WTC11 (cell line): ENCODE data around the gene FOXJ1. TPM values are rescaled to one million over a fixed set of nuclear protein-coding genes. Genes with fewer than 3 reads are reported as not detected.

Experiments
- ATAC-seq: fragments of 200-7000 bp; cut with Tn5 transposase; 2 replicates; pipeline ENCODE4 v1.10.0; 2021; ENCODE audit warnings: mild to moderate bottlenecking, moderate library complexity
- CTCF ChIA-PET: fragments of 300-600 bp; sonication (Branson Sonifier 250); formaldehyde crosslinking; loops from one replicate; lab custom pipeline; 2021; ENCODE audit warnings: antibody characterized with exemption; lab: Charles Lee
- POLR2A ChIA-PET: fragments of 350-600 bp; sonication (Branson Sonifier 250); formaldehyde crosslinking; loops from one replicate; lab custom pipeline; 2021; ENCODE audit warnings: antibody characterized with exemption; lab: Charles Lee
- DNase-seq: peaks from one replicate; pipeline ENCODE4 v3.0.0; 2021; ENCODE audit warnings: low spot score
- H3K27ac Mint-ChIP-seq: 2 replicates; pipeline ENCODE4 v1.8.0; 2021; ENCODE audit warnings: mixed read lengths
- H3K27me3 Mint-ChIP-seq: 2 replicates; pipeline ENCODE4 v1.8.0; 2021; ENCODE audit warnings: low read depth, mild to moderate bottlenecking, moderate library complexity, mixed read lengths
- H3K36me3 Mint-ChIP-seq: 2 replicates; pipeline ENCODE4 v1.8.0; 2021; ENCODE audit warnings: mixed read lengths
- H3K4me1 Mint-ChIP-seq: 2 replicates; pipeline ENCODE4 v1.8.0; 2022; ENCODE audit warnings: mixed read lengths
- H3K4me3 Mint-ChIP-seq: 2 replicates; pipeline ENCODE4 v1.8.0; 2021; ENCODE audit warnings: mild to moderate bottlenecking, moderate library complexity, mixed read lengths
- H3K9me3 Mint-ChIP-seq: 2 replicates; pipeline ENCODE4 v1.8.0; 2021; ENCODE audit warnings: mixed read lengths
- FOXJ3 ChIP-seq: sonication (generic); formaldehyde crosslinking; IDR thresholded peaks from 2 replicates; pipeline ENCODE4 v1.9.0; 2021; ENCODE audit warnings: missing genetic modification reagents, mild to moderate bottlenecking, borderline replicate concordance
- FOXK1 ChIP-seq: sonication (generic); formaldehyde crosslinking; IDR thresholded peaks from 2 replicates; pipeline ENCODE4 v1.8.0; 2022; ENCODE audit warnings: mild to moderate bottlenecking, moderate library complexity, missing genetic modification reagents
- GABPB1 ChIP-seq: sonication (generic); formaldehyde crosslinking; IDR thresholded peaks from 2 replicates; pipeline ENCODE4 v1.8.1; 2023; ENCODE audit warnings: mild to moderate bottlenecking, missing genetic modification reagents
- JAZF1 ChIP-seq: fragments of 250-450 bp; sonication (Bioruptor Pico); IDR thresholded peaks from 2 replicates; pipeline ENCODE4 v1.9.0; 2021; ENCODE audit warnings: moderate library complexity, mild to moderate bottlenecking, inconsistent platforms
- JUN ChIP-seq: sonication (generic); formaldehyde crosslinking; IDR thresholded peaks from 2 replicates; pipeline ENCODE4 v1.8.0; 2023; ENCODE audit warnings: mild to moderate bottlenecking, missing genetic modification reagents
- MYBL2 ChIP-seq: sonication (generic); formaldehyde crosslinking; IDR thresholded peaks from 2 replicates; pipeline ENCODE4 v1.8.1; 2023; ENCODE audit warnings: mild to moderate bottlenecking, moderate library complexity, missing genetic modification reagents
- NFATC4 ChIP-seq: fragments of 250-450 bp; sonication (Bioruptor Pico); IDR thresholded peaks from 2 replicates; pipeline ENCODE4 v1.9.0; 2021; ENCODE audit warnings: mild to moderate bottlenecking
- NFE2L1 ChIP-seq: sonication (generic); formaldehyde crosslinking; IDR thresholded peaks from 2 replicates; pipeline ENCODE4 v1.8.1; 2023; ENCODE audit warnings: missing genetic modification reagents
- NR1H2 ChIP-seq: sonication (generic); formaldehyde crosslinking; IDR thresholded peaks from 2 replicates; pipeline ENCODE4 v1.9.0; 2021; ENCODE audit warnings: mild to moderate bottlenecking, moderate library complexity, missing genetic modification reagents
- OVOL2 ChIP-seq: fragments of 250-450 bp; sonication (Bioruptor Pico); IDR thresholded peaks from 2 replicates; pipeline ENCODE4 v1.9.0; 2021; ENCODE audit warnings: mild to moderate bottlenecking, borderline replicate concordance
- RORB ChIP-seq: fragments of 250-450 bp; sonication (Bioruptor Pico); IDR thresholded peaks from 2 replicates; pipeline ENCODE4 v1.9.0; 2021; ENCODE audit warnings: mild to moderate bottlenecking
- SP1 ChIP-seq: sonication (generic); formaldehyde crosslinking; conservative IDR thresholded peaks from 2 replicates; pipeline ENCODE4 v1.8.1; 2022; ENCODE audit warnings: missing genetic modification reagents
- TEAD1 ChIP-seq: sonication (generic); formaldehyde crosslinking; IDR thresholded peaks from 2 replicates; pipeline ENCODE4 v1.8.0; 2022; ENCODE audit warnings: mild to moderate bottlenecking, missing genetic modification reagents
- ZBTB21 ChIP-seq: sonication (generic); formaldehyde crosslinking; IDR thresholded peaks from 2 replicates; pipeline ENCODE4 v1.8.1; 2023; ENCODE audit warnings: mild to moderate bottlenecking, missing genetic modification reagents, borderline replicate concordance
- ZNF121 ChIP-seq: sonication (generic); formaldehyde crosslinking; IDR thresholded peaks from 2 replicates; pipeline ENCODE4 v1.8.0; 2023; ENCODE audit warnings: missing genetic modification reagents
- ZNF232 ChIP-seq: sonication (generic); formaldehyde crosslinking; IDR thresholded peaks from 2 replicates; pipeline ENCODE4 v1.8.0; 2022; ENCODE audit warnings: mild to moderate bottlenecking, missing genetic modification reagents
- total RNA-seq: library from RNA; stranded (reverse); gene quantifications from 3 replicates; pipeline ENCODE4 v1.2.3, GENCODE V29; 2021
- TF ChIP-seq, protein P1 (sequence below): sonication (generic); formaldehyde crosslinking; conservative IDR thresholded peaks from 2 replicates; pipeline ENCODE4 v1.8.1; 2022; ENCODE audit warnings: mild to moderate bottlenecking, missing genetic modification reagents
- TF ChIP-seq, protein P2 (sequence below): sonication (generic); formaldehyde crosslinking; IDR thresholded peaks from 2 replicates; pipeline ENCODE4 v1.8.0; 2022; ENCODE audit warnings: mild to moderate bottlenecking, missing genetic modification reagents
- TF ChIP-seq, protein P3 (sequence below): fragments of 250-450 bp; sonication (Bioruptor Pico); IDR thresholded peaks from 2 replicates; pipeline ENCODE4 v1.9.0; 2021; ENCODE audit warnings: mild to moderate bottlenecking, borderline replicate concordance
- TF ChIP-seq, protein P4 (sequence below): fragments of 200-600 bp; IDR thresholded peaks from 2 replicates; pipeline ENCODE4 v1.8.0; 2022; ENCODE audit warnings: antibody characterized with exemption
- TF ChIP-seq, protein P5 (sequence below): sonication (generic); formaldehyde crosslinking; IDR thresholded peaks from 2 replicates; pipeline ENCODE4 v1.8.1; 2022; ENCODE audit warnings: low read depth, mild to moderate bottlenecking, moderate library complexity, missing genetic modification reagents, borderline replicate concordance
- TF ChIP-seq, protein P6 (sequence below): sonication (generic); formaldehyde crosslinking; IDR thresholded peaks from 2 replicates; pipeline ENCODE4 v1.8.0; 2022; ENCODE audit warnings: mild to moderate bottlenecking, missing genetic modification reagents
- TF ChIP-seq, protein P7 (sequence below): sonication (generic); formaldehyde crosslinking; IDR thresholded peaks from 2 replicates; pipeline ENCODE4 v1.8.1; 2022; ENCODE audit warnings: missing genetic modification reagents, borderline replicate concordance
- TF ChIP-seq, protein P8 (sequence below): fragments of 250-450 bp; sonication (Bioruptor Pico); IDR thresholded peaks from 2 replicates; pipeline ENCODE4 v1.8.0; 2021; ENCODE audit warnings: mild to moderate bottlenecking

Gene FOXJ1
- total RNA-seq, 1 experiment from 2014 or later: 11.8 TPM

DNA sequence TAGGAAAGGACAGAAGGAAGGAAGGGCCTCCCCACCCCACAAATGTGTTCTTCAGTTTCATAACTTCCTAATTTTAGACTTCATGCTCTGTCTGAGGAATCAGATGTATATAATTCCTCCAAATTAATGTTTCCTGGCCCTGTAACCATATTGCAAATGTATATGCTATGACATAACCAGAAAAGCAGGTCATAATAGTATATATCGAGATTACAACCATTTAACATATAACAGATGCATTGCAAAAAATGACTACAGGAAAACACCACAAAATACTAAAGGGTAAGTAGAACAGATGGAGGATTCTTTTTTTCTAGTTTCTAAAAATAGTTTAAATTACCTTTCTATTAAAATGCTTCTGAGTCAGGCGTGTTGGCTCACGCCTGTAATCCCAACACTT, 34.3 kb downstream of the FOXJ1 start:
- H3K27ac Mint-ChIP-seq: peak overlapping the region; percentile 96
- no peaks in the 10 kb centered on the region; the same call in 1 of the 2 replicates for H3K27me3 Mint-ChIP-seq
- no peaks in the 10 kb centered on the region for H3K9me3 Mint-ChIP-seq
- H3K4me1 Mint-ChIP-seq: peaks cover 31% of the 10 kb centered on the region
- ATAC-seq (no peak), DNase-seq (no peak)
- TF ChIP-seq RORB (CRISPR knock-in tag) (no peak), FOXJ3 (no peak)
- TF ChIP-seq, protein P1, sequence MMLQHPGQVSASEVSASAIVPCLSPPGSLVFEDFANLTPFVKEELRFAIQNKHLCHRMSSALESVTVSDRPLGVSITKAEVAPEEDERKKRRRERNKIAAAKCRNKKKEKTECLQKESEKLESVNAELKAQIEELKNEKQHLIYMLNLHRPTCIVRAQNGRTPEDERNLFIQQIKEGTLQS: no peak
- TF ChIP-seq, protein P2, sequence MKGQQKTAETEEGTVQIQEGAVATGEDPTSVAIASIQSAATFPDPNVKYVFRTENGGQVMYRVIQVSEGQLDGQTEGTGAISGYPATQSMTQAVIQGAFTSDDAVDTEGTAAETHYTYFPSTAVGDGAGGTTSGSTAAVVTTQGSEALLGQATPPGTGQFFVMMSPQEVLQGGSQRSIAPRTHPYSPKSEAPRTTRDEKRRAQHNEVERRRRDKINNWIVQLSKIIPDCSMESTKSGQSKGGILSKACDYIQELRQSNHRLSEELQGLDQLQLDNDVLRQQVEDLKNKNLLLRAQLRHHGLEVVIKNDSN (CRISPR knock-in tag): no peak
- ChIA-PET CTCF (interaction anchor here (0.6 to 4.1 kb wide), 19 partner anchors 15 to 277 kb away, joined by 3 to 28 read pairs (median 5); partner anchors contain the start of genes CDK3 and UBALD2), POLR2A (interaction anchor here (1.2 to 1.3 kb wide), 2 partner anchors 13 to 166 kb away, joined by 4 to 5 read pairs; no protein-coding TSS in a partner anchor)
- H3K4me3 Mint-ChIP-seq: peak overlapping the region; percentile 44; the same call in 1 of the 2 replicates
- H3K36me3 Mint-ChIP-seq: peaks cover 4% of the 10 kb centered on the region

DNA sequence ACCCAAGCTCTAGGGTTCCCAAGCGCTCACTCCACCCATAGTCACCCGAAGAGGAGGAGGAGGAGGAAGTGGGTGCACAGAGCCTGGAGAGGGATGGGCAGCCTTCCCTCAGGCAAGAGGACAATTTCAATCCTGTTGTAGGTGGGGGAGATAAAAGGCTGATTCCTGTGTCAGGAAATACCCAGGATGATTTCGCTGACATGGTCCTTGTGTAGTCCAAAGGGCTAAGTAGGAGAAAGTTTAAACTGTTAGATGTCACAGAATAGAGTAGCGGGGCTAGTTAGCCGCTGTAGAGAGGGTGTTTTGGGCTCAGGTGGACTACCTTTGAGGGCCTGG, 36.2 kb downstream of the FOXJ1 start:
- POLR2A ChIA-PET: no interaction called here
- Mint-ChIP-seq H3K4me1 (peaks cover 28% of the 10 kb centered on the region), H3K9me3 (no peaks in the 10 kb centered on the region), H3K4me3 (no peak overlapping the region), H3K27ac (peak overlapping the region; percentile 97; the same call in 1 of the 2 replicates), H3K36me3 (peaks cover 16% of the 10 kb centered on the region), H3K27me3 (no peaks in the 10 kb centered on the region; the same call in 1 of the 2 replicates)
- no peak for TF ChIP-seq JUN
- no peak for TF ChIP-seq JAZF1 (CRISPR knock-in tag)
- TF ChIP-seq, protein P3, sequence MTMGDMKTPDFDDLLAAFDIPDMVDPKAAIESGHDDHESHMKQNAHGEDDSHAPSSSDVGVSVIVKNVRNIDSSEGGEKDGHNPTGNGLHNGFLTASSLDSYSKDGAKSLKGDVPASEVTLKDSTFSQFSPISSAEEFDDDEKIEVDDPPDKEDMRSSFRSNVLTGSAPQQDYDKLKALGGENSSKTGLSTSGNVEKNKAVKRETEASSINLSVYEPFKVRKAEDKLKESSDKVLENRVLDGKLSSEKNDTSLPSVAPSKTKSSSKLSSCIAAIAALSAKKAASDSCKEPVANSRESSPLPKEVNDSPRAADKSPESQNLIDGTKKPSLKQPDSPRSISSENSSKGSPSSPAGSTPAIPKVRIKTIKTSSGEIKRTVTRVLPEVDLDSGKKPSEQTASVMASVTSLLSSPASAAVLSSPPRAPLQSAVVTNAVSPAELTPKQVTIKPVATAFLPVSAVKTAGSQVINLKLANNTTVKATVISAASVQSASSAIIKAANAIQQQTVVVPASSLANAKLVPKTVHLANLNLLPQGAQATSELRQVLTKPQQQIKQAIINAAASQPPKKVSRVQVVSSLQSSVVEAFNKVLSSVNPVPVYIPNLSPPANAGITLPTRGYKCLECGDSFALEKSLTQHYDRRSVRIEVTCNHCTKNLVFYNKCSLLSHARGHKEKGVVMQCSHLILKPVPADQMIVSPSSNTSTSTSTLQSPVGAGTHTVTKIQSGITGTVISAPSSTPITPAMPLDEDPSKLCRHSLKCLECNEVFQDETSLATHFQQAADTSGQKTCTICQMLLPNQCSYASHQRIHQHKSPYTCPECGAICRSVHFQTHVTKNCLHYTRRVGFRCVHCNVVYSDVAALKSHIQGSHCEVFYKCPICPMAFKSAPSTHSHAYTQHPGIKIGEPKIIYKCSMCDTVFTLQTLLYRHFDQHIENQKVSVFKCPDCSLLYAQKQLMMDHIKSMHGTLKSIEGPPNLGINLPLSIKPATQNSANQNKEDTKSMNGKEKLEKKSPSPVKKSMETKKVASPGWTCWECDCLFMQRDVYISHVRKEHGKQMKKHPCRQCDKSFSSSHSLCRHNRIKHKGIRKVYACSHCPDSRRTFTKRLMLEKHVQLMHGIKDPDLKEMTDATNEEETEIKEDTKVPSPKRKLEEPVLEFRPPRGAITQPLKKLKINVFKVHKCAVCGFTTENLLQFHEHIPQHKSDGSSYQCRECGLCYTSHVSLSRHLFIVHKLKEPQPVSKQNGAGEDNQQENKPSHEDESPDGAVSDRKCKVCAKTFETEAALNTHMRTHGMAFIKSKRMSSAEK (CRISPR knock-in tag): no peak
- TF ChIP-seq, protein P4, sequence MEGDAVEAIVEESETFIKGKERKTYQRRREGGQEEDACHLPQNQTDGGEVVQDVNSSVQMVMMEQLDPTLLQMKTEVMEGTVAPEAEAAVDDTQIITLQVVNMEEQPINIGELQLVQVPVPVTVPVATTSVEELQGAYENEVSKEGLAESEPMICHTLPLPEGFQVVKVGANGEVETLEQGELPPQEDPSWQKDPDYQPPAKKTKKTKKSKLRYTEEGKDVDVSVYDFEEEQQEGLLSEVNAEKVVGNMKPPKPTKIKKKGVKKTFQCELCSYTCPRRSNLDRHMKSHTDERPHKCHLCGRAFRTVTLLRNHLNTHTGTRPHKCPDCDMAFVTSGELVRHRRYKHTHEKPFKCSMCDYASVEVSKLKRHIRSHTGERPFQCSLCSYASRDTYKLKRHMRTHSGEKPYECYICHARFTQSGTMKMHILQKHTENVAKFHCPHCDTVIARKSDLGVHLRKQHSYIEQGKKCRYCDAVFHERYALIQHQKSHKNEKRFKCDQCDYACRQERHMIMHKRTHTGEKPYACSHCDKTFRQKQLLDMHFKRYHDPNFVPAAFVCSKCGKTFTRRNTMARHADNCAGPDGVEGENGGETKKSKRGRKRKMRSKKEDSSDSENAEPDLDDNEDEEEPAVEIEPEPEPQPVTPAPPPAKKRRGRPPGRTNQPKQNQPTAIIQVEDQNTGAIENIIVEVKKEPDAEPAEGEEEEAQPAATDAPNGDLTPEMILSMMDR: no peak
- TF ChIP-seq GABPB1 (CRISPR knock-in tag): no peak
- TF ChIP-seq FOXK1 (CRISPR knock-in tag): no peak
- no peak for TF ChIP-seq TEAD1 (CRISPR knock-in tag)
- TF ChIP-seq ZNF121 (CRISPR knock-in tag): no peak
- TF ChIP-seq ZBTB21 (CRISPR knock-in tag): no peak
- TF ChIP-seq SP1 (CRISPR knock-in tag): no peak
- no peak for TF ChIP-seq NFATC4 (CRISPR knock-in tag)
- TF ChIP-seq NR1H2 (CRISPR knock-in tag): no peak
- no peak for TF ChIP-seq MYBL2 (CRISPR knock-in tag)
- no peak for TF ChIP-seq NFE2L1 (CRISPR knock-in tag)
- TF ChIP-seq, protein P5, sequence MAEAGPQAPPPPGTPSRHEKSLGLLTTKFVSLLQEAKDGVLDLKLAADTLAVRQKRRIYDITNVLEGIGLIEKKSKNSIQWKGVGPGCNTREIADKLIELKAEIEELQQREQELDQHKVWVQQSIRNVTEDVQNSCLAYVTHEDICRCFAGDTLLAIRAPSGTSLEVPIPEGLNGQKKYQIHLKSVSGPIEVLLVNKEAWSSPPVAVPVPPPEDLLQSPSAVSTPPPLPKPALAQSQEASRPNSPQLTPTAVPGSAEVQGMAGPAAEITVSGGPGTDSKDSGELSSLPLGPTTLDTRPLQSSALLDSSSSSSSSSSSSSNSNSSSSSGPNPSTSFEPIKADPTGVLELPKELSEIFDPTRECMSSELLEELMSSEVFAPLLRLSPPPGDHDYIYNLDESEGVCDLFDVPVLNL: no peak
- no peak for TF ChIP-seq OVOL2 (CRISPR knock-in tag)
- TF ChIP-seq, protein P6, sequence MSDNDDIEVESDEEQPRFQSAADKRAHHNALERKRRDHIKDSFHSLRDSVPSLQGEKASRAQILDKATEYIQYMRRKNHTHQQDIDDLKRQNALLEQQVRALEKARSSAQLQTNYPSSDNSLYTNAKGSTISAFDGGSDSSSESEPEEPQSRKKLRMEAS (CRISPR knock-in tag): no peak
- TF ChIP-seq, protein P7, sequence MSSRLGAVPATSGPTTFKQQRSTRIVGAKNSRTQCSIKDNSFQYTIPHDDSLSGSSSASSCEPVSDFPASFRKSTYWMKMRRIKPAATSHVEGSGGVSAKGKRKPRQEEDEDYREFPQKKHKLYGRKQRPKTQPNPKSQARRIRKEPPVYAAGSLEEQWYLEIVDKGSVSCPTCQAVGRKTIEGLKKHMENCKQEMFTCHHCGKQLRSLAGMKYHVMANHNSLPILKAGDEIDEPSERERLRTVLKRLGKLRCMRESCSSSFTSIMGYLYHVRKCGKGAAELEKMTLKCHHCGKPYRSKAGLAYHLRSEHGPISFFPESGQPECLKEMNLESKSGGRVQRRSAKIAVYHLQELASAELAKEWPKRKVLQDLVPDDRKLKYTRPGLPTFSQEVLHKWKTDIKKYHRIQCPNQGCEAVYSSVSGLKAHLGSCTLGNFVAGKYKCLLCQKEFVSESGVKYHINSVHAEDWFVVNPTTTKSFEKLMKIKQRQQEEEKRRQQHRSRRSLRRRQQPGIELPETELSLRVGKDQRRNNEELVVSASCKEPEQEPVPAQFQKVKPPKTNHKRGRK (CRISPR knock-in tag): no peak
- TF ChIP-seq, protein P8, sequence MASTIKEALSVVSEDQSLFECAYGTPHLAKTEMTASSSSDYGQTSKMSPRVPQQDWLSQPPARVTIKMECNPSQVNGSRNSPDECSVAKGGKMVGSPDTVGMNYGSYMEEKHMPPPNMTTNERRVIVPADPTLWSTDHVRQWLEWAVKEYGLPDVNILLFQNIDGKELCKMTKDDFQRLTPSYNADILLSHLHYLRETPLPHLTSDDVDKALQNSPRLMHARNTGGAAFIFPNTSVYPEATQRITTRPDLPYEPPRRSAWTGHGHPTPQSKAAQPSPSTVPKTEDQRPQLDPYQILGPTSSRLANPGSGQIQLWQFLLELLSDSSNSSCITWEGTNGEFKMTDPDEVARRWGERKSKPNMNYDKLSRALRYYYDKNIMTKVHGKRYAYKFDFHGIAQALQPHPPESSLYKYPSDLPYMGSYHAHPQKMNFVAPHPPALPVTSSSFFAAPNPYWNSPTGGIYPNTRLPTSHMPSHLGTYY (CRISPR knock-in tag): no peak
- no peak for TF ChIP-seq ZNF232 (CRISPR knock-in tag)
- DNase-seq (no peak), ATAC-seq (no peak)
- CTCF ChIA-PET: interaction anchor here (1.0 to 3.0 kb wide), 5 partner anchors 20 to 199 kb away, joined by 3 to 19 read pairs (median 3); no protein-coding TSS in a partner anchor
